Measurements from ENCODE around the gene DSCAML1.

DSCAML1 gene

DNA sequence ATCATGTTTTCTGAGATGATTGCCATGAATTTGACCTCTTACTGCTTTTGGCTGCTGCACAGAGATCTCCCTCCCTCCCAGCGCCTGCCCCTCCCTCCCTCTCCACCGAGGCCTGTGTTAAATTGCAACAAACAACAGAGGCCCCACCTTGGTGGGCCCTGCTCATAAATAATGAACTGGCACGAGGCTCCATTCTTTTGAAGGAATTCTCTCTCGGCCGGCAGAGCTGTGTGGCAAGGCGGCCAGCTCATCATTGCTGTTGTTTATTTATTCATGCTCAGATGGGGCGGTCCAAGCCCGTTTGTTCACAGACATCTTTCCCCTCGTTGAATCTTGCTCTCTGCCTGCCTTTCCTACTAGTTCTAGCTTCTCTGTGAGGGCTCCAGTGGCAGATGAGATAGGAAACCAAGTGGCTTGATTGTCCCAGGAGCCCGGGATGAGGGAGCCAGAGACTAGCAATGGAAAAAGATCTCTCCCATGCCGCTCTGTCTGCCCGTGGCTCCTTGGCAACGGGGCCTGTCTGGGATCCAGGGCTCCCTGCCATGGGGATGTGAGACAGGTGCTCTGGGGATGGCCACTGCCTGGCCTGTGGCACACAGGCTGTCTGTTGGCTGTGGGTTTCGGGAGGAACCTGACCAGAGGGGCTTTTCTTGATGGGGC lies 192.6 kb downstream of the DSCAML1 start:
- DNase-seq (ENCODE audit: low read depth) = no peak
- no peak overlapping the region for H3K4me3 ChIP-seq (ENCODE audit: low read depth, low read length)
- TF ChIP-seq, protein P1, sequence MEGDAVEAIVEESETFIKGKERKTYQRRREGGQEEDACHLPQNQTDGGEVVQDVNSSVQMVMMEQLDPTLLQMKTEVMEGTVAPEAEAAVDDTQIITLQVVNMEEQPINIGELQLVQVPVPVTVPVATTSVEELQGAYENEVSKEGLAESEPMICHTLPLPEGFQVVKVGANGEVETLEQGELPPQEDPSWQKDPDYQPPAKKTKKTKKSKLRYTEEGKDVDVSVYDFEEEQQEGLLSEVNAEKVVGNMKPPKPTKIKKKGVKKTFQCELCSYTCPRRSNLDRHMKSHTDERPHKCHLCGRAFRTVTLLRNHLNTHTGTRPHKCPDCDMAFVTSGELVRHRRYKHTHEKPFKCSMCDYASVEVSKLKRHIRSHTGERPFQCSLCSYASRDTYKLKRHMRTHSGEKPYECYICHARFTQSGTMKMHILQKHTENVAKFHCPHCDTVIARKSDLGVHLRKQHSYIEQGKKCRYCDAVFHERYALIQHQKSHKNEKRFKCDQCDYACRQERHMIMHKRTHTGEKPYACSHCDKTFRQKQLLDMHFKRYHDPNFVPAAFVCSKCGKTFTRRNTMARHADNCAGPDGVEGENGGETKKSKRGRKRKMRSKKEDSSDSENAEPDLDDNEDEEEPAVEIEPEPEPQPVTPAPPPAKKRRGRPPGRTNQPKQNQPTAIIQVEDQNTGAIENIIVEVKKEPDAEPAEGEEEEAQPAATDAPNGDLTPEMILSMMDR (IDR thresholded peaks at IDR 0.05; ENCODE audit: insufficient read depth, low read depth, low read length, missing control alignments) = no peak

DNA sequence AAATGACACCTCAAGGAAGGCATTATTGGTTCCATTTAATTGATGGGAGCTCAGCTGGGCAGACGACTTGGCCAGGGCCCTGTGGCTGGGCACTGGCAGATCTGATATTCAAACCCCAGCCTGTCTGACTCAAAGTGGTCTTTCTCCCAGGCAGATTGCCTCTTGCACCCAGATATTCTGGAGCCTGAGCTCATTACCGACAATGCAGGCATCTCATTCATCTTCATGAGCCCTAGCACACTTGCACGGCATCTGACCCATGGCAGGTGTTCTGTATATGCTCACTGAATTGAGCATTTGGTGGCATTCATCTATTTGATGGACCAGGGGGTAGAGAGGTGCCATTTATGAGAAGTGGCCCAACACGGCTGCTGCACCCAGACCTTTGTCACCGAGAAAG lies 193.1 kb downstream of the DSCAML1 start:
- TF ChIP-seq, protein P1 (IDR thresholded peaks at IDR 0.05; ENCODE audit: insufficient read depth, low read depth, low read length, missing control alignments) = no peak
- no peak for DNase-seq (ENCODE audit: low read depth)
- no peak overlapping the region for H3K4me3 ChIP-seq (ENCODE audit: low read depth, low read length)

DNA sequence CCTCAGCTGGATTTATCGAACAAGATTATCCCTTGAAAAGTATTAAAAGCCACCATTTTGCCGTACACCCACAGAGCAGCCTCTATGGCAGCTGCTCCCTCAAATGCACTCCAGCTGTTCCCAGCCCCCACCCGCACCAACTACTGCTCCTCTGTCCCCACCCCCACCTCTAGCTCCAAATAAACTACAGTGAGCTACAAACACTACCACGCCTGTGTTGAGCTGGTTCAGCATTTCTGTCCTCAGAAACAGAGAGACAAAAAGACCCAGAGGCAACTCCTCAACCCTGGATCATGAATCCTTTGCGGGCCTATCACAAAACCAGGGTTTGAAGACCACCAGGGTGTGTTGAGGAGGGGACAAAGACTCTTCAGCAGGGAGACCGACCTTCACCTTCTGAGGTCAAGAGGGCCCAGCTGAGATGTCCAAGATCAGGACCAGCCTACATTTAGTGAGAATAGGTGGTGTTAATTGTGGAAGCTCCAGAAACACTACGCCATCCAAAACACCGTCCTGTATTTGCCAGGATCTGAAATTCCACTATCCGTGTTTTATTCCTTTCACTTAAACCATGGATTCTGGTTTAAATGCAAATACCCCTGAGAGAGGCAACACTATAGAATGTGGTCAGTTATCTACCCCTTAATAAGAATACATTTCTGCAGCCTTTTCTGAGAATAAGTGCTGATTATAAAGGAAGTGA lies 195.9 kb downstream of the DSCAML1 start:
- H3K4me3 ChIP-seq (ENCODE audit: low read depth, low read length) = no peak overlapping the region
- DNase-seq (ENCODE audit: low read depth) = no peak
- TF ChIP-seq, protein P1 (IDR thresholded peaks at IDR 0.05; ENCODE audit: insufficient read depth, low read depth, low read length, missing control alignments) = no peak

DNA sequence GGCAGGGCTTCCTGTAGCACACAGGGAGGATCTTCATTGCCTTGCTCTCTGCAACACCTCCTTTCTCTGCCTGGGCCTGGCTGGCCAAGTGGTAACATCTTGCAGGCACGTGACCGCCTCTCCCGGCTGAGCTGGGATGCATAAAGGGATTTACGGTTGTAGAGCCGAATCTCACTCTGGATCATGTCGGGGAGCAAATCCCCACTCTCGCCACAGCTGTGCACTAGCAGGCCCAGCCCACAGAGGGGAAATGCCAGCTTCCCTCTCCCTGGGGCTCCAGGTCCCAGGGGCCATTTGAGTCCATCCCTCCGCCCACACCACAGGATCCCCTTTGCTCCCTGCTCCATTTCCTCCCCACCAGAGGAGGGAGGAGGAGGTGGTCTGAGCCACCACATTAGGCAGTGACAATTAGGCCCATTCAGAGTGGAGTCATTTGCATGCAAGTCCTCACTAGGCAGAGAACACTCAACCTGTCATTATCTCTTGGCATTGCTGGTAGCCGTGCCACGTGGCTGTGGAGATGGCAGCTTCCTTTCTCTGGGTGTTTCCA lies 196.7 kb downstream of the DSCAML1 start:
- no peak for DNase-seq (ENCODE audit: low read depth)
- TF ChIP-seq, protein P1 (IDR thresholded peaks at IDR 0.05; ENCODE audit: insufficient read depth, low read depth, low read length, missing control alignments) = no peak
- H3K4me3 ChIP-seq (ENCODE audit: low read depth, low read length) = no peak overlapping the region

DNA sequence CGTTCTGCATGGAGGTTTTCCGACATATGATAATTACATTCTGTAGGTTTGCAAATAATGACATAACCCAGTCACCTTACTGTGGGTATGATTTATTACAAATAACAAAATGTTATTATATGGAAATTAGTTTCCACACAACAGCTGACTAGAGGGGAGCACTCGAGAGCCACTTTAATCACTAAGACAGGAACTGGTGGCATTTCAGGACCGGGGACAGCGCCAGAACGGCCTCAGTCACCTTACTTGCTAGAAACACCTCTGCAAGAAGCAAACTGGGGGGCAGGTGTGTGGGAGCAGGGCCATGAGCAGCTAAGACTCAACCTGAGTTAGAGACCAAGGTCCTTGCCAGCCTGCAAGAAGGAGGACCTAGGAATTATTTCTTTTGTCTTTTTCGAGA lies 199.9 kb downstream of the DSCAML1 start:
- TF ChIP-seq, protein P1 (IDR thresholded peaks at IDR 0.05; ENCODE audit: insufficient read depth, low read depth, low read length, missing control alignments) = no peak
- no peak overlapping the region for H3K4me3 ChIP-seq (ENCODE audit: low read depth, low read length)
- DNase-seq (ENCODE audit: low read depth) = peak; percentile 70

DNA sequence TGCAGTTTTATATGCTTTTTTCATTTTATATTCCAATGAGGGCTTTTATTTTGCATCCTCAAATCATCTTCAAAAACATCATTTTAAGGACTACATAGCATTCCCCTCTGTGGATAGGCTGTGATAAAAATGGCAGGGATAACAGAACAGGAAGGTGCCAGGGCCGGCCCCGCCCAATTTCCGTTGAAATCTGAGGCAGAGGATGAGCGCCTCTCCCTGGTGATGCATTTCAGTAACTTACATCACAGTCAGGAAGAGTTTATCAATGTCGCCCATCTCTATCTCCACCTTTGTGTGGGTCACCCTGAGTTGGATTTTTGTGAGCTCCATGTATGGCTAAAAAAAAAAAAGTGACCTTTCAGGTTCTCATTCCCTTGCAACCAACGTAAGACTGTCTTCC lies 201.6 kb downstream of the DSCAML1 start:
- no peak overlapping the region for H3K4me3 ChIP-seq (ENCODE audit: low read depth, low read length)
- TF ChIP-seq, protein P1 (IDR thresholded peaks at IDR 0.05; ENCODE audit: insufficient read depth, low read depth, low read length, missing control alignments) = no peak
- no peak for DNase-seq (ENCODE audit: low read depth)

All from GM12865 (cell line).